Activated CD8-positive, alpha-beta T cell treated with anti-CD3 and anti-CD28 coated beads, Interleukin-2, amount 10 ng/mL, durations not matched to agents 7 days and 5 days (primary cell): ENCODE data around the gene MAS1L. TPM values are rescaled to one million over a fixed set of nuclear protein-coding genes. Genes with fewer than 3 reads are reported as not detected.
"Not testable (repeated sequence)": the region's sequence is repeated elsewhere in the genome, so short reads cannot be mapped to it uniquely, and the experiment has no call there.

Experiments used
- ATAC-seq: fragments of 150-1000 bp; cut with Tn5 transposase; one replicate; pipeline ENCODE4 v1.10.0; 2021; ENCODE audit warnings: moderate library complexity
- CTCF ChIA-PET: fragments of 350-600 bp; sonication (Branson Sonifier 250); formaldehyde crosslinking; loops from one replicate; lab custom pipeline; 2021; ENCODE audit warnings: antibody characterized with exemption; lab: Charles Lee
- POLR2A ChIA-PET: fragments of 350-600 bp; sonication (Branson Sonifier 250); formaldehyde crosslinking; loops from one replicate; lab custom pipeline; 2021; ENCODE audit warnings: antibody characterized with exemption; lab: Charles Lee
- DNase-seq: peaks from one replicate; pipeline ENCODE4 v3.0.0-alpha.2; 2020
- H3K27ac Mint-ChIP-seq: one replicate; pipeline ENCODE4 v1.8.0; 2021; ENCODE audit warnings: mild to moderate bottlenecking, mixed read lengths
- H3K27me3 Mint-ChIP-seq: one replicate; pipeline ENCODE4 v1.8.0; 2021; ENCODE audit warnings: low read depth, mixed read lengths
- H3K36me3 Mint-ChIP-seq: one replicate; pipeline ENCODE4 v1.8.0; 2021; ENCODE audit warnings: low read depth, mixed read lengths
- H3K4me1 Mint-ChIP-seq: one replicate; pipeline ENCODE4 v1.8.0; 2021; ENCODE audit warnings: low read depth, mixed read lengths
- H3K4me3 Mint-ChIP-seq: one replicate; pipeline ENCODE4 v1.8.0; 2021; ENCODE audit warnings: mild to moderate bottlenecking, mixed read lengths
- H3K9me3 Mint-ChIP-seq: one replicate; pipeline ENCODE4 v1.8.0; 2022; ENCODE audit warnings: mixed read lengths; ENCODE audit not compliant: insufficient read depth
- total RNA-seq, 2 experiments: library from RNA; stranded (reverse); gene quantifications; one replicate each; pipeline ENCODE4 v1.2.3, GENCODE V29; 2021

MAS1L gene
- total RNA-seq, 2 experiments from 2014 or later, result not detected

DNA sequence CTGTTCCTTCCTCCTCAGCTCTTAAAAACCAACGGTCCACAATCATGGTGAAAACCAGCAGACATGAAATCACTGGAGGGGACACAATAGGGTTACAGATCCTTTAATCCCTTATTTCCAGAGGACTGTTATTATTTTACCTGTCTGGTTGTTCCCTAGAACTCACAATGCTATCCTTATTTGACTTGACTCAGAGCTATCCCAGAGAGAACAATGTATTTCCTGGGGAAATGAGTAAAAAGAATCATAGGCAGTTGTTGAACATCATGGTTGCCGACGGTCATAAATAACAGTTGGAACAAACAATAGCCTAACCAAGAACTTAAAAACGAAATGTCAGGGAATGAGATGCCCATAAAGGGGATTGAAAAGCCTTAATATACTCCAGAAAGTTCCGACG is 21.5 kb downstream of the MAS1L start:
- H3K9me3 Mint-ChIP-seq, result no peaks in the 10 kb centered on the region
- ATAC-seq, result no peak
- no peak for DNase-seq
- H3K27me3 Mint-ChIP-seq, result peaks cover 9% of the 10 kb centered on the region
- H3K4me3 Mint-ChIP-seq, result no peak overlapping the region
- no peaks in the 10 kb centered on the region for H3K36me3 Mint-ChIP-seq
- no peak overlapping the region for H3K27ac Mint-ChIP-seq
- CTCF ChIA-PET, result no interaction called here
- POLR2A ChIA-PET, result no interaction called here
- no peaks in the 10 kb centered on the region for H3K4me1 Mint-ChIP-seq

GRCh38 chr6:29465801-29466200 is 22.0 kb downstream of the MAS1L start:
- H3K9me3 Mint-ChIP-seq, result no peaks in the 10 kb centered on the region
- H3K36me3 Mint-ChIP-seq, result no peaks in the 10 kb centered on the region
- ATAC-seq (no peak), DNase-seq (no peak)
- ChIA-PET POLR2A (no interaction called here), CTCF (no interaction called here)
- peaks cover 9% of the 10 kb centered on the region for H3K27me3 Mint-ChIP-seq
- H3K4me3 Mint-ChIP-seq, result no peak overlapping the region
- no peak overlapping the region for H3K27ac Mint-ChIP-seq
- no peaks in the 10 kb centered on the region for H3K4me1 Mint-ChIP-seq

GRCh38 chr6:29465279-29465678 is 22.5 kb downstream of the MAS1L start:
- Mint-ChIP-seq H3K27ac (no peak overlapping the region), H3K4me3 (no peak overlapping the region), H3K36me3 (no peaks in the 10 kb centered on the region), H3K4me1 (no peaks in the 10 kb centered on the region), H3K9me3 (no peaks in the 10 kb centered on the region), H3K27me3 (peaks cover 7% of the 10 kb centered on the region)
- ATAC-seq (no peak), DNase-seq (no peak)
- ChIA-PET POLR2A (no interaction called here), CTCF (no interaction called here)

- DNase-seq, result no peak
- peaks cover 15% of the 10 kb centered on the region for H3K27me3 Mint-ChIP-seq
- ATAC-seq, result no peak
- no peaks in the 10 kb centered on the region for H3K4me1 Mint-ChIP-seq
- CTCF ChIA-PET, result no interaction called here
- no peaks in the 10 kb centered on the region for H3K36me3 Mint-ChIP-seq
- H3K27ac Mint-ChIP-seq, result no peak overlapping the region
- no peak overlapping the region for H3K4me3 Mint-ChIP-seq
- H3K9me3 Mint-ChIP-seq, result no peaks in the 10 kb centered on the region
- POLR2A ChIA-PET, result no interaction called here
Measured at GRCh38 chr6:29462022-29462421, 25.7 kb downstream of the MAS1L start.

- H3K36me3 Mint-ChIP-seq, result no peaks in the 10 kb centered on the region
- H3K27me3 Mint-ChIP-seq, result peaks cover 16% of the 10 kb centered on the region
- H3K27ac Mint-ChIP-seq, result no peak overlapping the region
- no peaks in the 10 kb centered on the region for H3K9me3 Mint-ChIP-seq
- no peak for DNase-seq
- H3K4me1 Mint-ChIP-seq, result no peaks in the 10 kb centered on the region
- POLR2A ChIA-PET, result interaction anchor here (0.5 kb wide), 1 partner anchor 131 kb away, joined by 3 read pairs; no protein-coding TSS in a partner anchor
- CTCF ChIA-PET, result no interaction called here
- no peak overlapping the region for H3K4me3 Mint-ChIP-seq
- no peak for ATAC-seq
Measured at GRCh38 chr6:29461021-29461814, 26.5 kb downstream of the MAS1L start.

DNA sequence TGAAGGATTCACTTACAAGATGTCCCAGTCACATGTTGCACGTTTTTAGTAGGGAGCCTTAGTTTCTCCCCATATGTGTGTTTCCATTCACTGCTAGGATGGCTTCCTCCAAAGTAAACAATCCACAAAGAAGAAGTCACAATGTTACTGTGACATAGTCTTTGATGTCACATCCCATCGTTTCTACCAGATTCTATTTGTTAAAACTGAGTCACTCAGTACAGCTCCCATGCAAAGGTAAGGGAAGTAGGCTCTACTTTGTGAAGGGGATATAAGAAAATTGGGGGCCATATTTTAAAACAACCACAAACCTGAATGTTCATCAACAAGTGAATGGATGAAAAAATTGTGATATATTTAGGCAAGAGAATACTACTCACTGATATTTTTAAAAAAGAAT is 30.8 kb downstream of the MAS1L start, which contains the start of the genes OR11A1 and OR2H1:
OR11A1 (minus strand) TSS at position 101 of the 400 bp plus-strand sequence. CDS start 29,430 bp downstream, outside the sequence.
OR2H1 (plus strand) TSS at position 185 of the 400 bp plus-strand sequence. CDS start 4,615 bp downstream, outside the sequence.
- ATAC-seq (no peak), DNase-seq (no peak)
- H3K4me3 Mint-ChIP-seq, result no peak within 1 kb of the TSS
- no peaks in the 10 kb centered on the region for H3K4me1 Mint-ChIP-seq
- H3K36me3 Mint-ChIP-seq, result no peaks in the 10 kb centered on the region
- H3K27me3 Mint-ChIP-seq, result peaks cover 21% of the 10 kb centered on the region
- no peak within 1 kb of the TSS for H3K27ac Mint-ChIP-seq
- CTCF ChIA-PET, result no interaction called here
- H3K9me3 Mint-ChIP-seq, result no peaks in the 10 kb centered on the region
- POLR2A ChIA-PET, result no interaction called here

DNA sequence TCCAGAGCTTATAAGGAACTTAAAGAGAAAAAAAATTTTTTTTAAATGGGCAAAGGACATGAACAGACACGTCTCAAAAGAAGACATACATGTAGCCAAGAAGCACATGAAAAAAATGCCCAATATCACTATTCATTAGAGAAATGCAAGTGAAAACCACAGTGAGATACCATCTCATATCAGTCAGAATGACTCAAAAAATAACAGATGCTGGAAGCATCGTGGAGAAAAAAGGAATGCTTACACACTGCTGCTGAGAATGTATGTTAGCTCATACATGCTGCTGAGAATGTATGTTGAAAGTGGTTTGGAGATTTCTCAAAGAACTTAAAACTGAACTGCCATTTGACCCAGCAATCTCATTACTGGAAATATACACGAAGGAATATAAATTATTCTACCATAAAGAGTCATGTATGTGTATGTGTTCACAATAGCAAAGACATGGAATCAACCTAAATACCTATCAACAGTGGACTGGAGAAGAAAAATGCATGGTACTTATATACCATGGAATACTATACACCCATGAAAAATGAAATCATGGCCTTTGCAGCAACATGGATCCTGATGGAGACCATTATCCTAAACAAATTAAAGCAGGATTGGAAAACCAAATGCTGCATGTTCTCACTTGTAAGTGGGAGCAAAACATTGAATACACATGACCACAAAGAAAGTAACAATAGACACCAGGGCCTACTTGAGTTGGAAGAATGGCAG is 36.1 kb downstream of the MAS1L start:
- POLR2A ChIA-PET, result interaction anchor here (0.6 kb wide), 1 partner anchor 1968 kb away, joined by 3 read pairs; no protein-coding TSS in a partner anchor

DNA sequence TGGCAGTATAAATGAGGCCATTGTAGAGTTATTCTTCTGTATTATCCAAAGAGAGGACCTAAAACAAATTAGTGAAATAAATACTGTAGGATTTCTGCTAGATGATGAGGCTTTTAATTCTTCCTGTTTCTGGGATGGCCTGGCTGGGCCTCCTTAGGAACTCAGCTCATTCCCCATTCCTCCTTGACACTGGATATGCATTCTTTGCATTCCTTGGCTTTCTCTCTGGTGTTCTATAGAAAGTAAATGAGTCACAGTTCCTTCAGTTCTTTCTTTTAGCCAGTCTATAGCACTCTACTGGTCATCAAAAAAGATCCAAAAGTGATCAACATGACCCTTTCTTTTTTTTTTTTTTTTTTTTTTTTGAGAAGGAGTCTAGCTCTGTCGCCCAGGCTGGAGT is 40.1 kb downstream of the MAS1L start:
- CTCF ChIA-PET, result no interaction called here
- no peak for ATAC-seq
- POLR2A ChIA-PET, result interaction anchor here (0.6 kb wide), 1 partner anchor 1446 kb away, joined by 4 read pairs; no protein-coding TSS in a partner anchor
- peaks cover 11% of the 10 kb centered on the region for H3K27me3 Mint-ChIP-seq
- H3K4me1 Mint-ChIP-seq, result no peaks in the 10 kb centered on the region
- H3K27ac Mint-ChIP-seq, result no peak overlapping the region
- no peak for DNase-seq
- no peaks in the 10 kb centered on the region for H3K9me3 Mint-ChIP-seq
- H3K4me3 Mint-ChIP-seq, result no peak overlapping the region
- no peaks in the 10 kb centered on the region for H3K36me3 Mint-ChIP-seq

More for the DNA sequence above, 36.1 kb downstream of the MAS1L start:
- peaks cover 18% of the 10 kb centered on the region for H3K27me3 Mint-ChIP-seq
- no peak overlapping the region for H3K4me3 Mint-ChIP-seq
- CTCF ChIA-PET, result no interaction called here
- ATAC-seq, result no peak
- H3K9me3 Mint-ChIP-seq, result no peaks in the 10 kb centered on the region
- no peak for DNase-seq
- no peaks in the 10 kb centered on the region for H3K4me1 Mint-ChIP-seq
- no peak overlapping the region for H3K27ac Mint-ChIP-seq
- no peaks in the 10 kb centered on the region for H3K36me3 Mint-ChIP-seq

DNA sequence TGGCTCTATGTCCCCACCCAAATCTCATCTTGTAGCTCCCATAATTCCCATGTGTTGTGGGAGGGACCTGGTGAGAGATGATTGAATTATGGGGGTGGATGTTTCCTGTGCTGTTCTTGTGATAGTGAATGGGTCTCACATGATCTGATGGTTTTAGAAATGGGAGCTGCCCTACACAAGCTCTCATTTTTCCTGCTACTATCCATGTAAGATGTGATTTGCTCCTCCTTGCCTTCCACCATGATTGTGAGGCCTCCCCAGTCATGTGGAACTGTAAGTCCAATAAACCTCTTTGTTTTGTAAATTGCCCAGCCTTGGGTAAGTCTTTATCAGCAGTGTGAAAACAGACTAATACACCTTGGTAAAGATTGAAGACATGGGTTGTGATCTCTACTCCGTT is 43.7 kb downstream of the MAS1L start:
- not testable (repeated sequence) for H3K9me3 Mint-ChIP-seq
- peaks cover 11% of the 10 kb centered on the region for H3K27me3 Mint-ChIP-seq

GRCh38 chr6:29442719-29443118 is 45.0 kb downstream of the MAS1L start:
- Mint-ChIP-seq H3K4me1 (no peaks in the 10 kb centered on the region), H3K27ac (no peak overlapping the region), H3K27me3 (peaks cover 11% of the 10 kb centered on the region), H3K36me3 (no peaks in the 10 kb centered on the region), H3K9me3 (no peaks in the 10 kb centered on the region), H3K4me3 (no peak overlapping the region)
- ChIA-PET POLR2A (no interaction called here), CTCF (no interaction called here)
- no peak for DNase-seq
- no peak for ATAC-seq

More for the DNA sequence above, 43.7 kb downstream of the MAS1L start:
- POLR2A ChIA-PET, H3K36me3 Mint-ChIP-seq, ATAC-seq, DNase-seq, H3K27ac Mint-ChIP-seq, H3K4me1 Mint-ChIP-seq, H3K4me3 Mint-ChIP-seq, CTCF ChIA-PET: not testable (repeated sequence)

DNA sequence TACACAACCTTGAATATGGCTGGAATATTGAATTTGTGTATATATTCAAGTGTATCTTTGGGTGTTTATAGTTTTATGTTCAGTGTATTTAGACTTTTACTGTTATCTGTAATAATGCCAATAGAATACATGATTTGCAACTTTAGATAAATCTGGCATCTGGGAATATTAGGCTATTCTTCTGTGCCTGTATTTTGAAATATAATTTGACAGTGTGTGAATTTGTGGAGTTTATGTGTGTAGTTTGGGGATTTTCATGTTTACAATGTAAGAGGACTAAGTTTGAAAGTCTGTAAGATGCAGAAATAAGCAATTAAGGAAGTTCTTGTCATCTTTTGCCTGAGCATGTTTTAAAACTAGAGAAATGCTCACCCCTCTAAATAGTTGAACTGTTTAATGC is 48.8 kb downstream of the MAS1L start, which contains the start of gene OR10C1:
OR10C1 (plus strand) TSS at position 301 of the 400 bp plus-strand sequence. CDS start 710 bp downstream, outside the sequence.
- ChIA-PET CTCF (no interaction called here), POLR2A (no interaction called here)
- ATAC-seq (no peak), DNase-seq (no peak)
- Mint-ChIP-seq H3K4me3 (no peak within 1 kb of the TSS), H3K27ac (no peak within 1 kb of the TSS), H3K36me3 (no peaks in the 10 kb centered on the region), H3K4me1 (no peaks in the 10 kb centered on the region), H3K9me3 (no peaks in the 10 kb centered on the region), H3K27me3 (peaks cover 13% of the 10 kb centered on the region)

DNA sequence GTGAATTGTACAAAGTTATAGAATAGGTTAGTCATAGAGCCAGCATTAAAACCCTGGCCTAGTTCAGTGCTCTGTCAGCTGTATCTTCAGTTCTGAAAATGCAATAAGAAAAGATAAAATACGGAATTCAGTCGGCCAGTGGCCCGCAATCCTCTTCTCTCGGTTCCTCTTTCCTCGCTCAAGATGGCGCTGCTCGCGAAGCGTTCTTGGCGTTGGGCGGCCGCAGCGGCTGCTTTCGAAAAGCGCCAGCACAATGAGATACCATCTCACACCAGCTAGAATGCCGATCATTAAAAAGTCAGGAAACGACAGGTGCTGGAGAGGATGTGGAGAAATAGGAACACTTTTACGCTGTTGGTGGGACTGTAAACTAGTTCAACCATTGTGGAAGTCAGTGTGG is 51.0 kb downstream of the MAS1L start:
- CTCF ChIA-PET, DNase-seq, H3K9me3 Mint-ChIP-seq, H3K4me3 Mint-ChIP-seq, POLR2A ChIA-PET, H3K4me1 Mint-ChIP-seq, ATAC-seq, H3K27ac Mint-ChIP-seq, H3K36me3 Mint-ChIP-seq: not testable (repeated sequence)
- peaks cover 19% of the 10 kb centered on the region for H3K27me3 Mint-ChIP-seq
